ENCODE measurements around the gene BPIFB1. TPM values are rescaled to one million over a fixed set of nuclear protein-coding genes. Genes with fewer than 3 reads are reported as not detected.

The BPIFB1 gene
- total and polyA plus RNA-seq, 2 of the 13 experiments (the other 11 are each of a cell fraction or from before 2014, with no cell fraction given): 0.82 to 4.4 TPM

DNA sequence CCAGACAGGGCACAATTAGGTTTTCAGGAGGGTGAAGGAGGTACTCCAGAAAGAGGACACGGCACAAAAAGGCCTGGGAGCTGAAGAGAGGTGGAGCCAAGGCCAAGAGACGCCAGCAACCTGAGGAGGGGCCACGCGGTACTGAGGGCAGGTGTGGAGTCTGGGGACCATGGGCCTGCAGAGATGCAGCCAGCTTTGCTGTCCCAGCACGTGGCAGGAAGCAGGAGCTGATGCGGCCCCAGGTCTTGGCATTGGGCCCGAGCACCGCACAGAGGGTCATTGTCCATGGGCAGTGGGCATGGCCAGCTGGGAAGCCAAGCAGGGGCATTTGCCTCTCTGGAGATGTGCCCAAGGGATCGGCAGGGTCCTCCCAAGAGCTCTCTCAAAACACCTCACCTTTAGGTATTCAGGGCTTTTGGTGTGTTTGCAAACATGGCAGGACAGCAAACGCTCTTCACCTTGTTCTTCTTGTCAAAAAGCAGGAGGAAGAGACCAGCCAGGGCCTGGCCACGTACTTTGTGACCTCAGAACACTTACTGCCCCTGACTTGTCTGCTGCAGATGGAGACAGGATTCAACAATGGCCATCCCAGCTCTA is 1.4 kb upstream of the BPIFB1 start (continued):
- TF ChIP-seq HOXD1 (CRISPR knock-in tag; IDR thresholded peaks at IDR 0.05): no peak
- TF ChIP-seq KMT2A (CRISPR knock-in tag; IDR thresholded peaks at IDR 0.05): no peak
- TF ChIP-seq IKZF4 (CRISPR knock-in tag; IDR thresholded peaks at IDR 0.05; ENCODE audit: borderline replicate concordance, low read depth, not compliant biosample characterization): peak; percentile 94
- TF ChIP-seq ZBTB42 (CRISPR knock-in tag; IDR thresholded peaks at IDR 0.05): no peak
- TF ChIP-seq RAD21 (CRISPR knock-in tag; IDR thresholded peaks at IDR 0.05): no peak
- no peak for TF ChIP-seq RFXAP (CRISPR knock-in tag; IDR thresholded peaks at IDR 0.05; ENCODE audit: borderline replicate concordance)
- peak; percentile 53; the same call in 1 of the 2 replicates for TF ChIP-seq RXRA (CRISPR knock-in tag; IDR thresholded peaks at IDR 0.05)
- no peak for TF ChIP-seq PPARG (CRISPR knock-in tag; conservative IDR thresholded peaks at IDR 0.05)
- TF ChIP-seq, protein P1, sequence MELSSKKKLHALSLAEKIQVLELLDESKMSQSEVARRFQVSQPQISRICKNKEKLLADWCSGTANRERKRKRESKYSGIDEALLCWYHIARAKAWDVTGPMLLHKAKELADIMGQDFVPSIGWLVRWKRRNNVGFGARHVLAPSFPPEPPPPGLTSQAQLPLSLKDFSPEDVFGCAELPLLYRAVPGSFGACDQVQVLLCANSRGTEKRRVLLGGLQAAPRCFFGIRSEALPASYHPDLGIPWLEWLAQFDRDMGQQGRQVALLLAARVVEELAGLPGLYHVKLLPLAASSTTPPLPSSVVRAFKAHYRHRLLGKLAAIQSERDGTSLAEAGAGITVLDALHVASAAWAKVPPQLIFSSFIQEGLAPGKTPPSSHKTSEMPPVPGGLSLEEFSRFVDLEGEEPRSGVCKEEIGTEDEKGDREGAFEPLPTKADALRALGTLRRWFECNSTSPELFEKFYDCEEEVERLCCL (CRISPR knock-in tag; IDR thresholded peaks at IDR 0.05; ENCODE audit: borderline replicate concordance): no peak
- no peak for TF ChIP-seq ZNF124 (CRISPR knock-in tag; IDR thresholded peaks at IDR 0.05)
- TF ChIP-seq, protein P2, sequence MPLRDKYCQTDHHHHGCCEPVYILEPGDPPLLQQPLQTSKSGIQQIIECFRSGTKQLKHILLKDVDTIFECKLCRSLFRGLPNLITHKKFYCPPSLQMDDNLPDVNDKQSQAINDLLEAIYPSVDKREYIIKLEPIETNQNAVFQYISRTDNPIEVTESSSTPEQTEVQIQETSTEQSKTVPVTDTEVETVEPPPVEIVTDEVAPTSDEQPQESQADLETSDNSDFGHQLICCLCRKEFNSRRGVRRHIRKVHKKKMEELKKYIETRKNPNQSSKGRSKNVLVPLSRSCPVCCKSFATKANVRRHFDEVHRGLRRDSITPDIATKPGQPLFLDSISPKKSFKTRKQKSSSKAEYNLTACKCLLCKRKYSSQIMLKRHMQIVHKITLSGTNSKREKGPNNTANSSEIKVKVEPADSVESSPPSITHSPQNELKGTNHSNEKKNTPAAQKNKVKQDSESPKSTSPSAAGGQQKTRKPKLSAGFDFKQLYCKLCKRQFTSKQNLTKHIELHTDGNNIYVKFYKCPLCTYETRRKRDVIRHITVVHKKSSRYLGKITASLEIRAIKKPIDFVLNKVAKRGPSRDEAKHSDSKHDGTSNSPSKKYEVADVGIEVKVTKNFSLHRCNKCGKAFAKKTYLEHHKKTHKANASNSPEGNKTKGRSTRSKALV (CRISPR knock-in tag; IDR thresholded peaks at IDR 0.05): no peak
- TF ChIP-seq ARHGAP35 (CRISPR knock-in tag; IDR thresholded peaks at IDR 0.05; ENCODE audit: borderline replicate concordance): no peak
- TF ChIP-seq PAX8 (CRISPR knock-in tag; IDR thresholded peaks at IDR 0.05; ENCODE audit: borderline replicate concordance): no peak
- no peak for TF ChIP-seq FOXK1 (CRISPR knock-in tag; IDR thresholded peaks at IDR 0.05; ENCODE audit: borderline replicate concordance, low read depth)
- no peak for TF ChIP-seq PRPF4 (IDR thresholded peaks at IDR 0.05; ENCODE audit: low read depth, low read length, poor library complexity, severe bottlenecking)
- TF ChIP-seq MBNL3 (CRISPR knock-in tag; conservative IDR thresholded peaks at IDR 0.05): no peak
- TF ChIP-seq JUN (CRISPR knock-in tag; IDR thresholded peaks at IDR 0.05): no peak
- TF ChIP-seq, protein P3, sequence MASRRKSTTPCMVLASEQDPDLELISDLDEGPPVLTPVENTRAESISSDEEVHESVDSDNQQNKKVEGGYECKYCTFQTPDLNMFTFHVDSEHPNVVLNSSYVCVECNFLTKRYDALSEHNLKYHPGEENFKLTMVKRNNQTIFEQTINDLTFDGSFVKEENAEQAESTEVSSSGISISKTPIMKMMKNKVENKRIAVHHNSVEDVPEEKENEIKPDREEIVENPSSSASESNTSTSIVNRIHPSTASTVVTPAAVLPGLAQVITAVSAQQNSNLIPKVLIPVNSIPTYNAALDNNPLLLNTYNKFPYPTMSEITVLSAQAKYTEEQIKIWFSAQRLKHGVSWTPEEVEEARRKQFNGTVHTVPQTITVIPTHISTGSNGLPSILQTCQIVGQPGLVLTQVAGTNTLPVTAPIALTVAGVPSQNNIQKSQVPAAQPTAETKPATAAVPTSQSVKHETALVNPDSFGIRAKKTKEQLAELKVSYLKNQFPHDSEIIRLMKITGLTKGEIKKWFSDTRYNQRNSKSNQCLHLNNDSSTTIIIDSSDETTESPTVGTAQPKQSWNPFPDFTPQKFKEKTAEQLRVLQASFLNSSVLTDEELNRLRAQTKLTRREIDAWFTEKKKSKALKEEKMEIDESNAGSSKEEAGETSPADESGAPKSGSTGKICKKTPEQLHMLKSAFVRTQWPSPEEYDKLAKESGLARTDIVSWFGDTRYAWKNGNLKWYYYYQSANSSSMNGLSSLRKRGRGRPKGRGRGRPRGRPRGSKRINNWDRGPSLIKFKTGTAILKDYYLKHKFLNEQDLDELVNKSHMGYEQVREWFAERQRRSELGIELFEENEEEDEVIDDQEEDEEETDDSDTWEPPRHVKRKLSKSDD (CRISPR knock-in tag; IDR thresholded peaks at IDR 0.05; ENCODE audit: low read depth): no peak
- peak; percentile 80 for TF ChIP-seq ZFX (CRISPR knock-in tag; IDR thresholded peaks at IDR 0.05; ENCODE audit: low read depth)
- TF ChIP-seq NCOA5 (CRISPR knock-in tag; IDR thresholded peaks at IDR 0.05): no peak
- TF ChIP-seq ZNF670 (CRISPR knock-in tag; IDR thresholded peaks at IDR 0.05; ENCODE audit: borderline replicate concordance): no peak
- no peak for TF ChIP-seq IRX3 (CRISPR knock-in tag; IDR thresholded peaks at IDR 0.05; ENCODE audit: borderline replicate concordance, low read depth)
- TF ChIP-seq, protein P4, sequence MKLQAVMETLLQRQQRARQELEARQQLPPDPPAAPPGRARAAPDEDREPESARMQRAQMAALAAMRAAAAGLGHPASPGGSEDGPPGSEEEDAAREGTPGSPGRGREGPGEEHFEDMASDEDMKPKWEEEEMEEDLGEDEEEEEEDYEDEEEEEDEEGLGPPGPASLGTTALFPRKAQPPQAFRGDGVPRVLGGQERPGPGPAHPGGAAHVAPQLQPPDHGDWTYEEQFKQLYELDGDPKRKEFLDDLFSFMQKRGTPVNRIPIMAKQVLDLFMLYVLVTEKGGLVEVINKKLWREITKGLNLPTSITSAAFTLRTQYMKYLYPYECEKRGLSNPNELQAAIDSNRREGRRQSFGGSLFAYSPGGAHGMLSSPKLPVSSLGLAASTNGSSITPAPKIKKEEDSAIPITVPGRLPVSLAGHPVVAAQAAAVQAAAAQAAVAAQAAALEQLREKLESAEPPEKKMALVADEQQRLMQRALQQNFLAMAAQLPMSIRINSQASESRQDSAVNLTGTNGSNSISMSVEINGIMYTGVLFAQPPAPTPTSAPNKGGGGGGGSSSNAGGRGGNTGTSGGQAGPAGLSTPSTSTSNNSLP (IDR thresholded peaks at IDR 0.05; ENCODE audit: low read depth, low read length): no peak

Measured in HepG2 (cell line).